ENCODE measurements around the gene DPEP2NB.
"Not testable (repeated sequence)": the region's sequence is repeated elsewhere in the genome, so short reads cannot be mapped to it uniquely, and the experiment has no call there.

Gene DPEP2NB

GRCh38 chr16:68015681-68016080 lies at the start of gene DPEP2NB:
Gene DPEP2NB, minus strand, starts transcription at chr16:68015911. Its CDS starts 141 bp downstream, at chr16:68015770.
- no peak for DNase-seq (ENCODE audit: low read depth in 2 of 2)

- DNase-seq (ENCODE audit: low read depth in 2 of 2), result peak; percentile 34 to 47
These were observed 49.2 kb upstream of the DPEP2NB start for GRCh38 chr16:68064791-68065365.

GRCh38 chr16:68062910-68063393 lies 47.2 kb upstream of the DPEP2NB start:
- DNase-seq (ENCODE audit: low read depth in 2 of 2), result no peak

- no peak for DNase-seq (ENCODE audit: low read depth in 2 of 2)
These were observed 45.7 kb upstream of the DPEP2NB start for GRCh38 chr16:68061396-68061795.

GRCh38 chr16:68059804-68060203 lies 44.1 kb upstream of the DPEP2NB start:
- DNase-seq (ENCODE audit: low read depth in 2 of 2), result no peak

GRCh38 chr16:68055395-68055794 lies 39.7 kb upstream of the DPEP2NB start:
- no peak for DNase-seq (ENCODE audit: low read depth in 2 of 2)

- no peak for DNase-seq (ENCODE audit: low read depth in 2 of 2)
These were observed 33.7 kb upstream of the DPEP2NB start for GRCh38 chr16:68049449-68049848.

- DNase-seq (ENCODE audit: low read depth in 2 of 2), result no peak
These were observed 32.3 kb upstream of the DPEP2NB start for GRCh38 chr16:68047987-68048386.

- no peak for DNase-seq (ENCODE audit: low read depth in 2 of 2)
These were observed 30.4 kb upstream of the DPEP2NB start for GRCh38 chr16:68046106-68046505.

- no peak for DNase-seq (ENCODE audit: low read depth in 2 of 2)
These were observed 26.1 kb upstream of the DPEP2NB start for GRCh38 chr16:68041783-68042182.

- peak; percentile 6 to 10 for DNase-seq (ENCODE audit: low read depth in 2 of 2)
These were observed 25.0 kb upstream of the DPEP2NB start for GRCh38 chr16:68040506-68041288.

GRCh38 chr16:68037841-68038597 lies 22.3 kb upstream of the DPEP2NB start:
- no peak for DNase-seq (ENCODE audit: low read depth in 2 of 2)

- no peak for DNase-seq (ENCODE audit: low read depth in 2 of 2)
These were observed 19.5 kb upstream of the DPEP2NB start for GRCh38 chr16:68035227-68035626.

- no peak for DNase-seq (ENCODE audit: low read depth in 2 of 2)
These were observed 17.4 kb upstream of the DPEP2NB start for GRCh38 chr16:68033101-68033500.

GRCh38 chr16:68031951-68032350 lies 16.2 kb upstream of the DPEP2NB start:
- DNase-seq (ENCODE audit: low read depth in 2 of 2), result no peak

- not testable (repeated sequence) for DNase-seq (ENCODE audit: low read depth in 2 of 2)
These were observed 14.4 kb upstream of the DPEP2NB start for GRCh38 chr16:68030108-68030507.

- no peak for DNase-seq (ENCODE audit: low read depth in 2 of 2)
These were observed 13.3 kb upstream of the DPEP2NB start for GRCh38 chr16:68028996-68029395.

GRCh38 chr16:68022728-68023537 lies 7.2 kb upstream of the DPEP2NB start, which contains the start of the genes DDX28 and DUS2:
Gene DDX28, minus strand, starts transcription at chr16:68023232. Its CDS starts 30 bp downstream, at chr16:68023202.
Gene DUS2, plus strand, starts transcription at chr16:68023284. Its CDS starts 14,740 bp downstream, at chr16:68038024.
- DNase-seq (ENCODE audit: low read depth in 2 of 2), result peak; percentile 72 to 76

GRCh38 chr16:68022278-68022727 lies 6.6 kb upstream of the DPEP2NB start:
- DNase-seq (ENCODE audit: low read depth in 2 of 2), result no peak

- DNase-seq (ENCODE audit: low read depth in 2 of 2), result no peak
These were observed 5.8 kb upstream of the DPEP2NB start for GRCh38 chr16:68021490-68021889.

GRCh38 chr16:68019167-68019680 lies 3.5 kb upstream of the DPEP2NB start:
- DNase-seq (ENCODE audit: low read depth in 2 of 2), result no peak

Data from fibroblast of skin of left biceps (primary cell).